Upper lobe of left lung (tissue), 4 donors: ENCODE data around the gene B3GNT9.

Experiments
- POLR2A ChIP-seq, 4 donors: fragments of 450-650 bp; IDR thresholded peaks; one replicate each; pipeline ENCODE4 v1.5.1; 2016 to 2017; ENCODE audit warnings: antibody characterized with exemption in 4 of 4, mild to moderate bottlenecking in 2 of 4
- POLR2AphosphoS5 ChIP-seq, 2 donors: sonication (generic); formaldehyde crosslinking; IDR thresholded peaks; one replicate each; pipeline ENCODE4 v1.5.1; 2017; ENCODE audit warnings: antibody characterized with exemption in 2 of 2
- TF ChIP-seq, protein P1 (sequence below), 6 experiments: fragments of 450-650 bp in 4 of 6; fragments of 200-600 bp in 2 of 6; sonication (generic) in 2 of 6; IDR thresholded peaks; one replicate each; pipeline ENCODE4 v1.5.1; 2016 to 2019; ENCODE audit warnings: antibody characterized with exemption in 6 of 6

DNA sequence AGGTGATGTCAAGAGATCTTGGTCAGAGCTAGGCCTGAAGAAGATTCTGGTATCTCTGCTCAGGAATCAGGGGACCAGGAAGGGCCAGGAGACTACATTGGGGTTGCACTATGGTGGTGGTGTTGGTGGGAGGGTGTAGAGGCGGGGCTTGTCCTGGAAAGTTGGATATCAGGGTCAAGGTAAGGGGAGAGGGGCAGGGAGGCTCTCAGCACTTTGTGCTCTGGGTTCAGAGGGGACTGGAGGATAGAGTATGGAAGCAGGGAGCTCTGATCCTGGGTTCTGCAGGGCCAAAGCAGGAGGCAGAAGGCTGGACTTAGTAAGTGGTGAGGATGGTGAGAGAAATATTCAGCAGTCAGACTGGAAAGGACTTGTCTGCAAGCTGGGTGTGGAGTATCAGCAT, 22.5 kb upstream of the B3GNT9 start:
- TF ChIP-seq, protein P1, sequence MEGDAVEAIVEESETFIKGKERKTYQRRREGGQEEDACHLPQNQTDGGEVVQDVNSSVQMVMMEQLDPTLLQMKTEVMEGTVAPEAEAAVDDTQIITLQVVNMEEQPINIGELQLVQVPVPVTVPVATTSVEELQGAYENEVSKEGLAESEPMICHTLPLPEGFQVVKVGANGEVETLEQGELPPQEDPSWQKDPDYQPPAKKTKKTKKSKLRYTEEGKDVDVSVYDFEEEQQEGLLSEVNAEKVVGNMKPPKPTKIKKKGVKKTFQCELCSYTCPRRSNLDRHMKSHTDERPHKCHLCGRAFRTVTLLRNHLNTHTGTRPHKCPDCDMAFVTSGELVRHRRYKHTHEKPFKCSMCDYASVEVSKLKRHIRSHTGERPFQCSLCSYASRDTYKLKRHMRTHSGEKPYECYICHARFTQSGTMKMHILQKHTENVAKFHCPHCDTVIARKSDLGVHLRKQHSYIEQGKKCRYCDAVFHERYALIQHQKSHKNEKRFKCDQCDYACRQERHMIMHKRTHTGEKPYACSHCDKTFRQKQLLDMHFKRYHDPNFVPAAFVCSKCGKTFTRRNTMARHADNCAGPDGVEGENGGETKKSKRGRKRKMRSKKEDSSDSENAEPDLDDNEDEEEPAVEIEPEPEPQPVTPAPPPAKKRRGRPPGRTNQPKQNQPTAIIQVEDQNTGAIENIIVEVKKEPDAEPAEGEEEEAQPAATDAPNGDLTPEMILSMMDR (IDR thresholded peaks at IDR 0.05), result no peak
- TF ChIP-seq POLR2AphosphoS5 (IDR thresholded peaks at IDR 0.05) (no peak), POLR2A (IDR thresholded peaks at IDR 0.05) (no peak)
